ENCODE results near the gene VTI1A. TPM values are rescaled to one million over a fixed set of nuclear protein-coding genes. Genes with fewer than 3 reads are reported as not detected.

The VTI1A gene
- total and polyA plus RNA-seq, 2 experiments from 2014 or later = 20.4 to 39.8 TPM

DNA sequence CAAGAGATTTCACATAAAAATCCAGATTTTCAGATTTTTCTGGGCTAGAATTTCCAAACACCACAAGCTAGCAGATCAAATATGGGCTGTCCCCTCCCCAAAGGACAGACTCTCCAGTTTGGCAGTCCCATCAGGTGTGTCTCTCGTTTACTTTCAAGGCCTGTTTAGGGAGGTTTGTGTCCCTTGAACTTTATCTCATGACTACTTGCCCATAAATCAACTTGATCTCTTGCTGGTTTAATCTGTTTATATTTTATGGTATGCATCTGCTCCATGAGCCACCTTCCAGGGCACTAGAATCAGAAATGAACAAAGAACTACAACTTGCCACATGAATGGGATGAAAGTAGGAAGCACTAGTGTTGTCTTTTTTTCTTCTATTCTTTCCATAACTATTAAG lies 5.5 kb upstream of the VTI1A start:
- Histone ChIP-seq H3K9me2 (replicated peaks; ENCODE audit: insufficient read depth) (no peaks in the 10 kb centered on the region), H2AFZ (no peak overlapping the region), H3K36me3 (replicated peaks; ENCODE audit: insufficient read depth, low read depth) (no peaks in the 10 kb centered on the region), H3K4me1 (ENCODE audit: insufficient read depth) (peaks cover 9% of the 10 kb centered on the region), H3K4me2 (no peak overlapping the region), H4K20me1 (ENCODE audit: insufficient read depth, poor library complexity, severe bottlenecking) (no peaks in the 10 kb centered on the region), H3K79me2 (peaks cover 20% of the 10 kb centered on the region), H3K27ac (no peak overlapping the region), H3K27me3 (no peaks in the 10 kb centered on the region), H3K9me3 (ENCODE audit: low read depth) (no peaks in the 10 kb centered on the region), H3K4me3 (no peak overlapping the region)
- TF ChIP-seq EZH2 (IDR thresholded peaks at IDR 0.05; ENCODE audit: borderline replicate concordance) (no peak), EZH2phosphoT487 (IDR thresholded peaks at IDR 0.05; ENCODE audit: low read depth, severe bottlenecking, unreplicated experiment) (no peak)
- TF ChIP-seq, protein P1, sequence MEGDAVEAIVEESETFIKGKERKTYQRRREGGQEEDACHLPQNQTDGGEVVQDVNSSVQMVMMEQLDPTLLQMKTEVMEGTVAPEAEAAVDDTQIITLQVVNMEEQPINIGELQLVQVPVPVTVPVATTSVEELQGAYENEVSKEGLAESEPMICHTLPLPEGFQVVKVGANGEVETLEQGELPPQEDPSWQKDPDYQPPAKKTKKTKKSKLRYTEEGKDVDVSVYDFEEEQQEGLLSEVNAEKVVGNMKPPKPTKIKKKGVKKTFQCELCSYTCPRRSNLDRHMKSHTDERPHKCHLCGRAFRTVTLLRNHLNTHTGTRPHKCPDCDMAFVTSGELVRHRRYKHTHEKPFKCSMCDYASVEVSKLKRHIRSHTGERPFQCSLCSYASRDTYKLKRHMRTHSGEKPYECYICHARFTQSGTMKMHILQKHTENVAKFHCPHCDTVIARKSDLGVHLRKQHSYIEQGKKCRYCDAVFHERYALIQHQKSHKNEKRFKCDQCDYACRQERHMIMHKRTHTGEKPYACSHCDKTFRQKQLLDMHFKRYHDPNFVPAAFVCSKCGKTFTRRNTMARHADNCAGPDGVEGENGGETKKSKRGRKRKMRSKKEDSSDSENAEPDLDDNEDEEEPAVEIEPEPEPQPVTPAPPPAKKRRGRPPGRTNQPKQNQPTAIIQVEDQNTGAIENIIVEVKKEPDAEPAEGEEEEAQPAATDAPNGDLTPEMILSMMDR (IDR thresholded peaks at IDR 0.05; ENCODE audit: poor library complexity) = no peak
- no peak for DNase-seq (ENCODE audit: low spot score)
- 85% methylated on average over 1 of the region's 1 CpG for WGBS (ENCODE audit: low lambda C conversion rate, missing lambda C conversion rate)

- H3K9me3 ChIP-seq (ENCODE audit: low read depth) = no peaks in the 10 kb centered on the region
- no peaks in the 10 kb centered on the region for H3K9me2 ChIP-seq (replicated peaks; ENCODE audit: insufficient read depth)
- H3K27ac ChIP-seq = no peak overlapping the region
- no peak overlapping the region for H3K4me2 ChIP-seq
- WGBS (ENCODE audit: low lambda C conversion rate, missing lambda C conversion rate) = 76% methylated on average over 3 of the region's 3 CpGs
- H2AFZ ChIP-seq = no peak overlapping the region
- H3K4me3 ChIP-seq = no peak overlapping the region
- no peaks in the 10 kb centered on the region for H3K36me3 ChIP-seq (replicated peaks; ENCODE audit: insufficient read depth, low read depth)
- DNase-seq (ENCODE audit: low spot score) = no peak
- no peak for TF ChIP-seq EZH2 (IDR thresholded peaks at IDR 0.05; ENCODE audit: borderline replicate concordance)
- TF ChIP-seq, protein P1 (IDR thresholded peaks at IDR 0.05; ENCODE audit: poor library complexity) = no peak
- no peak for TF ChIP-seq EZH2phosphoT487 (IDR thresholded peaks at IDR 0.05; ENCODE audit: low read depth, severe bottlenecking, unreplicated experiment)
- peaks cover 9% of the 10 kb centered on the region for H3K4me1 ChIP-seq (ENCODE audit: insufficient read depth)
- H3K79me2 ChIP-seq = peaks cover 21% of the 10 kb centered on the region
- H4K20me1 ChIP-seq (ENCODE audit: insufficient read depth, poor library complexity, severe bottlenecking) = no peaks in the 10 kb centered on the region
- no peaks in the 10 kb centered on the region for H3K27me3 ChIP-seq
These were observed 5.0 kb upstream of the VTI1A start for GRCh38 chr10:112442063-112442462.

- H3K27ac ChIP-seq = peak overlapping the region; percentile 98
- H3K79me2 ChIP-seq = peaks cover 53% of the 10 kb centered on the region
- peak; percentile 8 for DNase-seq (ENCODE audit: low spot score)
- H3K4me1 ChIP-seq (ENCODE audit: insufficient read depth) = peaks cover 14% of the 10 kb centered on the region
- H4K20me1 ChIP-seq (ENCODE audit: insufficient read depth, poor library complexity, severe bottlenecking) = no peaks in the 10 kb centered on the region
- H3K27me3 ChIP-seq = no peaks in the 10 kb centered on the region
- H3K36me3 ChIP-seq (replicated peaks; ENCODE audit: insufficient read depth, low read depth) = no peaks in the 10 kb centered on the region
- TF ChIP-seq EZH2 (IDR thresholded peaks at IDR 0.05; ENCODE audit: borderline replicate concordance) (no peak), EZH2phosphoT487 (IDR thresholded peaks at IDR 0.05; ENCODE audit: low read depth, severe bottlenecking, unreplicated experiment) (no peak)
- TF ChIP-seq, protein P1 (IDR thresholded peaks at IDR 0.05; ENCODE audit: poor library complexity) = no peak
- H3K9me2 ChIP-seq (replicated peaks; ENCODE audit: insufficient read depth) = no peaks in the 10 kb centered on the region
- 6% methylated on average over 20 of the region's 20 CpGs for WGBS (ENCODE audit: low lambda C conversion rate, missing lambda C conversion rate)
- H3K9me3 ChIP-seq (ENCODE audit: low read depth) = no peaks in the 10 kb centered on the region
- peak overlapping the region; percentile 96 for H2AFZ ChIP-seq
- peak overlapping the region; percentile 99 for H3K4me3 ChIP-seq
- peak overlapping the region; percentile 93 for H3K4me2 ChIP-seq
These were observed 760 bp upstream of the VTI1A start for GRCh38 chr10:112446055-112446854.
